Measurements from ENCODE around the gene RNF150.

RNF150 gene

GRCh38 chr4:141132072-141132708, 1.1 kb downstream of the RNF150 start:
- no peak for DNase-seq (ENCODE audit: low read depth, low spot score)

- DNase-seq (ENCODE audit: low read depth, low spot score), result no peak
Measured at GRCh38 chr4:141131723-141132071, 1.6 kb downstream of the RNF150 start.

- DNase-seq (ENCODE audit: low read depth, low spot score), result no peak
Measured at GRCh38 chr4:141130947-141131605, 2.2 kb downstream of the RNF150 start.

DNA sequence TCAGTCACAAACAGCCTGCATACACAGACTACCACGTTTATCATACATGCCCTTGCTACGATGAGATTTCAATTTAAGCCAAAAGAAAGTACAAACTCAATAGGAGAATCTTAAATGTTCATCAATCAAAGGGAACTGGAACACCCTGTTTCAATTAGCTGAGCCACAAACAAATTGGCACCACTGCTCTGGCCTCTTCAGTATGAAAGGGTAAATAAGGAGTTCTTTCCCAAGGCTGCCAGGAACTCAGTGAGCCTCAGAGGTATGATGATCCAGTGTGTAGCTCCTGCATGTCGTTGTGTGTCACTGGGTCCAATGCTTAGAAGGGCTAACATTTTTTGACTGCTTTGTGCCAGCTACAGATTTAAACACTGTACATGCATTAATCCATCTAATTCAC, 5.4 kb downstream of the RNF150 start:
- no peak for DNase-seq (ENCODE audit: low read depth, low spot score)

GRCh38 chr4:141126769-141127168, 6.5 kb downstream of the RNF150 start:
- DNase-seq (ENCODE audit: low read depth, low spot score), result no peak

DNA sequence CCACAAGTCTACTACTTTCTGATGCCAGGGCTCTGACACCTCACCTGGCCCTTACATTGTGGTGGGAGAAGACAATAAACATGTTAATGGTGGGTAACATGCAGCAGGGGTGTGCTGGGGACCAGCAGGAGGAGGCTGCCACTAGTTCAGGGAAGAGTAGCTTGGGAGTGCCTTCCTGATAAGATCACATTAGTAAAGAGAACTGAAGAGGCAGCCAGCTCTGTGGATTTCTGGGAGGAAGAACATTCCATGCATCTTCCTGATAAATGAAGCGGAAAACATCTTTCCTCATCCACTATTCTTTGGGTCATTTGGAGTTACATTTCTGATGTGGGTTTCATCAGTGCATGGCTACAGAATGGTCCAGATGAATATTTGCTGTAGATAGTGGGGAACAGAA, 9.0 kb downstream of the RNF150 start:
- DNase-seq (ENCODE audit: low read depth, low spot score), result no peak

- DNase-seq (ENCODE audit: low read depth, low spot score), result no peak
Measured at GRCh38 chr4:141121768-141122454, 11.4 kb downstream of the RNF150 start.

- no peak for DNase-seq (ENCODE audit: low read depth, low spot score)
Measured at GRCh38 chr4:141121101-141121500, 12.2 kb downstream of the RNF150 start.

DNA sequence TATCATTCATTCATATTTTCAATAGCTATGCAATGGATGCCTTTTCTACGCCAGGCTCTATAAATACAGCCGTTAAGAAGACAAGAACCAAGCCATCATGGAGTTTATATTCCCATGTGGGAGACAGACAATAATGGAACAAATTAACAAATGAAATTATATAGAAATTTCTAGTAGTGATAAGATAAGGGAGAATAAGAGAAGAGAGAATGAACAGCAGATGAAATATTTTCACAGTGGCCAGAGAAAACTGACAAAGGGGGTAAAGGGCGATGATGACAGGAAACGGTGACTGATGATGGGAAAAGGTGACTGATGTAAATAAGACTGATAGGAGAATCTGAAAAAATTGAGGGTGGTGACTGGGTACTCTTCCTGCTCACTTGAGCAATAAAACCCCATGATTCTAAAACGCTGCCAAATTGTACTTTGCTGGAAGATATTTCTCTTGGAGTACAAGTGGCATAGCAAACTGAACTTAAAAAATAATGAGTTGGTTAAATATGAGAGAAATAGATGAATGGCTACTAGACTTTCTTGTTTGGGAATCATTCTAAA, 13.2 kb downstream of the RNF150 start:
- no peak for DNase-seq (ENCODE audit: low read depth, low spot score)

- DNase-seq (ENCODE audit: low read depth, low spot score), result no peak
Measured at GRCh38 chr4:141119071-141119470, 14.2 kb downstream of the RNF150 start.

DNA sequence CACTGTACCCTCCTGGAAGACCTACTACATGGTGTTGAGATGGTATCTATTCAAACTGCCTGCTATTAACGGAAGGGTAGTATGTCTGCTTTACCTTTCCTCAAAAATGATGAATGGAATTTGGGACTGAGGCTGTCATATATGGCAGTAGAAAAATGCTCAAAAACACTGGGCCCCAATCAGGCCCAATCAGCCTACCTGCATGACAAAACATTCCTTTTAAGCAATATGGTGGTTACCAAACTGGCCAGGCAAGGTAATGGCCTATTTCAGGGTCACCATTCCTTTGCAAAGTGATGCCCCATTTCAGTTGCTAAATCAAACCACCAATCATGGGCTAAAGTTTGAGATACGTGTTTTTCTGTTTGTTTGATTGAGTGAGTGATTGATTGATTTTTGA, 14.9 kb downstream of the RNF150 start:
- DNase-seq (ENCODE audit: low read depth, low spot score), result no peak

DNA sequence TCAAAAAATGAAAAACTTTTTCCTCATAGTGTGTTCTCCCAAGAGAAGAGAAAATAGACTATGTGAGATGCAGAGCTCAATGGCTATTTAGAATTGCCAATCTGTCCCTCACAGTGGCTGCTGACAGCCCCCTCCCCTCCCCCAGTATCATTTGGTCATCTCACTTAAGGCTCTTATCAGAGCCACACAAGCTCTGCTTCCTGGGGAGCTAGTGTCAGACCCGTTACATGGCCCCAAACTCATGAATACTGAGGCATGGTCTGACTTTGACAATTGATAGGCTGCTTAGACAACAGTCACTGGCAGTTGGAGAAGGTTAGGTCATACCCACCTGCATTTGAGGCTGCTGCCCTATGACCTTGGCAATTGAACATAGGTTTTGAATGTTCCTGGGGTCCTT, 15.3 kb downstream of the RNF150 start:
- DNase-seq (ENCODE audit: low read depth, low spot score), result no peak

DNA sequence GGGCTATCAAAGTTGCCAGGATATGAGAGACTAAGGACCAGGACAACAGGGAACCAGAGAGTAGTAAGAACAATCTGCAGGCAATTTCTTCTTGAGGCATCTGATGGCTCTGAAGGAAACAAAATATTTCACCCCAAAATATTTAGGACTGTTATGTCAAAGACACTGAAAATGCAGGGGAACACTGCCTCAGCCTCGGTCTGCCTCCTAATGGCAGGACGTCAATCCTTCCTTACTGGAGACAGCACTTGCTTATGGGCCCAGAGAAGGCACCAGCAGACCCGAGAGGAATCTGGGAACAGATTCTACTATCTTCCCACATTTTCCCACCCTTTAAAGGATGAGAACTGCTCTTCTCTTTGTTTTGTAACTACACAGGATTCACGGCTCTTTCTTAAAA, 23.3 kb downstream of the RNF150 start:
- no peak for DNase-seq (ENCODE audit: low read depth, low spot score)

DNA sequence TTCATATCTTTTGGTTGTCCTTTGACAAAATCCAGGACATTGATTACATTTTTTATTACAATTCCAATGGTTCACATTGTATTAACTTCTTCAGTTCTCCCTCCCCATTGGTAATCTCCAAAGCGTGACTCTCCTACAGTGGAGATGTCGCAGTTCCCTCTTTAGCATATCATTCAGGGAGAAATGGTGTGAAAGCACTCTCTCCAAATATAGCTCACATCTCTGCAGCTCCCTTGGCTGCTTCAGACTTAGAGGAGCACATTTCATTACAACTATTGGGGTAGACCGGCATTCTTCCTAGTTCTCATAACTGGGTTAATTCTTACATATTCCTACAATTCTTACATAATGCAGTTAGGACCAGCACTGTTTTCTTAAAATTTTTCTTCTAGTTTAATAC, 25.3 kb downstream of the RNF150 start:
- no peak for DNase-seq (ENCODE audit: low read depth, low spot score)

DNA sequence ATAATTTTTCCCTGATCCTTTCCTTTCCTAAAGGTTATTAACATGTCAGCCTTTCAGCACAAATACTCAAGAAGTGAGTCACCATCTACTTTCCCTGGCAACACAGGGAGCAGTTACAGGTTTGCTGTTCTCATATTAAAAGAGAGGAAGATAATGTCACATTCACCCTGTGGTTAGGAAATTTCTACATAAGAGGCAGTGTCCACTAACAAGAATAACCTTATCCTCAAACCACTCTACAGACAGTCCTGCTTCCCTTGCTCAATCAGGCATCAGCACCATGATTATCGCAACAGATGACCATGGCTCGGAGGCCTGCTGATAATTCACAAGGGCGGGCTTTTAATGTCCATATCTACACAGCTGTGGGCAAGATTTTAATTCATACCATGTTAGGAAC, 30.9 kb downstream of the RNF150 start:
- no peak for DNase-seq (ENCODE audit: low read depth, low spot score)

GRCh38 chr4:141101511-141101910, 31.8 kb downstream of the RNF150 start:
- no peak for DNase-seq (ENCODE audit: low read depth, low spot score)

GRCh38 chr4:141099326-141099725, 33.9 kb downstream of the RNF150 start:
- no peak for DNase-seq (ENCODE audit: low read depth, low spot score)

DNA sequence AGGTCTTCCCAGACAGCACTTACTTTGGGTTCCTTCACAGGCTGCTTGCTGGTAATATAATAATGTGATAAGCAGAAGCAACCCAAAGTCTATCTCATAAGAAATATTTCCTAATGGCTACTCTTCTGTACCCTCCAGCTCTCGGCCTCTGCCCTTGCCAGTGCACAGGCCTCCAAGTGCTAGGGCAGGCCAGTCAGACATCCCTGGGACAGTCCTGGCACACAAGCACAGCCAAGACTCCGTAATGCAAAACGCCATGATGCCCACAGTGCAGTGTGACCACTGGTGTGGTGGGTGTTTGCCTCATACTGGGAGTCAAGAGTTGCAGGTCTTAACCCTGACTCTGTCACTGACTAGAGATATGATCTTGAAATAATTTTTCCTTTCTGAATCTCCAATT, 35.1 kb downstream of the RNF150 start:
- no peak for DNase-seq (ENCODE audit: low read depth, low spot score)

GRCh38 chr4:141090473-141090872, 42.8 kb downstream of the RNF150 start:
- DNase-seq (ENCODE audit: low read depth, low spot score), result no peak

- no peak for DNase-seq (ENCODE audit: low read depth, low spot score)
Measured at GRCh38 chr4:141081921-141082395, 51.3 kb downstream of the RNF150 start.

DNA sequence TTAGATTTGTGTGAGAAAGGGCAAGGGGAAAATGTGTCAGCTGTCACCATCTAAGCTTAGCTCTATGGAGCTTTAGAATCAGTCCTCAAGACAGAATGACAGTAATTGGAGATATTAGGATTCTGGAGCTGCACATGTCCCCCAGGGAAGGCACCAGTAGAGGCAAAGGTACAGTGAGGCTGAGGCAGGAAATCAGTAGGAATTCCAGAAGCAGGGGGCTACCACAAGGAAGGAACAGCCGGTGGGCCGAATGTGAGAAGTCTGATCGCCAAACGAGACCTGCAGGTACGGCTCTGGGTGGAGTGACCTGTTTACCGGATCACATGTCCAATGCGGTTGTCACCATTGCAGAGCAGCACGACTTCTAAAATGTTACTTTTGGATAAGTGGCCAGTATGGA, 52.6 kb downstream of the RNF150 start:
- no peak for DNase-seq (ENCODE audit: low read depth, low spot score)

DNA sequence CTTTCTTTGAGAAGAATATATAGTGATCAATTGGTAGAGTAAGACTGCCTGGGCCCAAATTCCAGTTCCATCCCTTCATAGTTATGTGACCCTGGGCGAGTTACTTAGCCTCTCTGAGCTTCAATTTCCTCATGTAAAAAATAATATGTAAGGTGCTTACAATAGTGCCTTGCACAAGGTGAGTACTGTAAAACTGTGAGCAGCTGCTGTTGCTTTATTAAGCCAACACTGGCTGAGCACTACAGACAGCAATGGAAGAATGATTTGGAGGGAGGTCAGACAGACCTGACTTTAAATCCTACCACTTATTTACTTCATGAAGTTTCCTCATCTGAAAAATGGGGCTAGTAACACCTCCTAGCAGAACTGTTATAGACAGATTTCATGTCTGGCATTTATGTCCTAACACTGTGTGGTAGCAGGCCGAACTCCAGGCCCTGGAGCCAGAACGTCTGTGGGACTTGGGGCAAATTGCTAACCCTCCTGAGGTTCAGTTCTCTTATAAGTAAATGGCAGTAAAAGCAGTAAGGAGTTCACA, 53.8 kb downstream of the RNF150 start:
- DNase-seq (ENCODE audit: low read depth, low spot score), result no peak

- DNase-seq (ENCODE audit: low read depth, low spot score), result no peak
Measured at GRCh38 chr4:141078871-141079270, 54.4 kb downstream of the RNF150 start.
